ENCODE measurements around the gene FAM168A.

FAM168A gene

DNA sequence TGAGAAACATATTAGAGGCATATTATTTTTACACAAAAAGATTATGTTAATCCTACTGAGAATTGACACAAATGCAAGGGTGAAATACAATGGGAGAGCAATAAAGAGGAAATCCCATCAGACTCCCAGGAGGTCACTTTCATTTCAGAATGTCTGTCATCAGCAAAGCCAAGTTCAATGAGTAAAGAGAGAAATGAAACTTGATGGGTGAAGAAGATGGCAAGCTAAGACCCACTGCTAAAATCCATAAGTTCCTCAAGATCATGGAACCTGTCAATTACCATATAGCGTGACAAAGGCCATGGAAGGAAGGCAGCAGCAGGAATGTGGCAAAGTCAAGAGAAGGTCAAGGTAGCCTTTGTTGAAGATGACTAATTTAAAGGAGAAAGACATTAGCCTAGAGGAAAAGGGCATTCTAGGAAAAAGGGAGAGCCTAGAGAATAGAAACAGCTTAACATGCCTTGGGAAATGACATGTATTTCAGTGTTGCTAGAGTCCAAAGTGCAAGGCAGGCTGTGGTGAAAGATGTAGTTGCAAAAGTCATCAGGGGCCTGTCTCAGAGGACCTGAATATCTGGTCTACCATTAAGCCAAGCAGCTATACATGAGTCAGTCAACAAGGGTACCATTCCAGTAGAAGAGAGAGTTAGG, 43.1 kb downstream of the FAM168A start:
- no peak for DNase-seq

DNA sequence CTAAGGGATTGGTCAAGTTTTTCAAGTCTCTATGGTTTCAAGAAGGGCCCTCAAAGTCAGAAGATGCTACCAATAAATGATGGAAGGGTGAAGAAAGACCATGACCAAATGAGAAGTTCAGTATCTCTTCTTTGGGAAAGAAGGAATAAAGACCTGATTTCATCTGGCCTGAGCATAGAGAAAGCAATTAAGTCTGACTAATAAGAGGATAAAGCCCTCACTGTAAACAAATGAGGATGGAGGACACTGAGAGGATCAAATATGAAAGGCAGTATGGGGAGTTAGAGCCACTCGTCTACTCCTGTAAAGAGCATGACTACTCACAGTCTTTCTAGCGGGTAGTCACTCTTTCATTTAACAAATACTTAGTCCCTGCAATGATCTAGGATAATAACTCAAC, 44.6 kb downstream of the FAM168A start:
- DNase-seq = no peak

DNA sequence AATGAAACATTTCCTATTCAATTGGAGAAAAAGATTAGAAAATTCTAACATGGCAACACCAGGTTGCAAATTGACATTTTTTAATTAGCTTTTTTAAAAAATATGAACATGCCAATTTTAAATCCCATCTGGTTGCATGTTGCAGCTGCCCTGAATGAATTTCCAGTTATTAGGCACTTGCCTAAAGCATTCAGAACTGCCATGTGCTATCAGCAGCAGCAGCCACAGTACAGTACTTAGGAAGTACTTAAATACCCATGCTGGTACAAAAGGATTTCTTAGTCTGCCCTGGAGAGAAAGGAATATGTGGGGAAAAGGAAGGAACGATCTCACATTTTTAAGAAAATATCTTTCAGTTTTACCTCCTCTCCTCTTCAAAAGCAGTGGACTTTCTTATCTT, 46.2 kb downstream of the FAM168A start:
- no peak for DNase-seq

DNA sequence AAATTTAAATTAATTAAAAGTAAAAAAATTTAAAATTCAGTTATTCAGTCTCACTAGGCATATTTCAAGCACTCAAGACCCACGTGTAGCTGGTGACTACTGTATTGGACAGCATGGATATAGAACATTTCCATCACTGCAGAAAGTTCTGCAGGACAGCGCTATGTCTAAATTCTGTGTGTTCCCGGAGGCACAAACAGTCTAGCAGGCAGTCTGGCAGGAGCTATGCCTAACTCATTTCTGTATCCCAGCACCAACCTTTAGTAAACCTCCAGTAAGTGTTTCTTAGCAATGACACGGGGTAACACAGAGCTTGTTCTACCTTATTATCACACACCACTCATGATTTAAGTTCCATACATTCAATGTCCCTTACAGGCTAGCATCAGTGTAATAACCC, 48.5 kb downstream of the FAM168A start:
- DNase-seq = no peak

DNA sequence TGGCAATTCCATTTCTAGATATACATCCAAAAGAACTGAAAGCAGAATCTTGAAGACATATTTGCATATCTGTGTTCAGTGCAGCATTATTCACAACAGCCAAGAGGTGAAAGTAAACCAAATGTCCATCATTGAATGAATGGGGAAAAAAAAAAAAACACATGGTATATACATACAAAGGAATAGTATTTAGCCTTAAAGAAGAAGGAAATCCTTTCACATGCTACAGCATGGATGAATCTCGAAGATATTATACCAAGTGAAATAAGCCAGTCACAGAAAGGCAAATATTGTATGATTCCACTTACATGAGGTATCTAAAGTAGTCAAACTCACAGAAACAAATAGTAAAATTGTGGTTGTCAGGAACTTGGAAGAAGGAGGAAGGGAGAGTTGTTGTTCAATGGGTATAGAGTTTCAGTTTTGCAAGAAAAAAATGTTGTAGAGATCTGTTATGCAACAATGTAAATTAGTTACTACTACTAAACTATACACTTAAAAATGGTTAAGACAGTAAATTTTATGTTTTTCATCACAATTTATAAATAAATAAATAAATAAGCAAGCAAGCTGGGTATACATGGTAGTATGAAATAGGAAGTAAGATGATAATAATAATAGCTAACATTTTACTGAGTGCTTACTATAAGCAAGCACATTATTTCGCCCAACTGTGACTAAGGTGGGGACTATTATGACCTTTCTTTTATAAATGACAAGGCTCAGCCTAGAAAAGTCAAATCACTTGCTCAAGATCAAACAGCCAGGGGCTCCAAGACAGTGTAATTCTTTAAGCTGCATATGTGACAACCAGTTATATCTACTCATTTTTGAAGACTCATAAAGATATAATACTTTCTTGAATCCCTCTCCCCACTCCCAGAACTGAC, 50.0 kb downstream of the FAM168A start:
- no peak for DNase-seq

DNA sequence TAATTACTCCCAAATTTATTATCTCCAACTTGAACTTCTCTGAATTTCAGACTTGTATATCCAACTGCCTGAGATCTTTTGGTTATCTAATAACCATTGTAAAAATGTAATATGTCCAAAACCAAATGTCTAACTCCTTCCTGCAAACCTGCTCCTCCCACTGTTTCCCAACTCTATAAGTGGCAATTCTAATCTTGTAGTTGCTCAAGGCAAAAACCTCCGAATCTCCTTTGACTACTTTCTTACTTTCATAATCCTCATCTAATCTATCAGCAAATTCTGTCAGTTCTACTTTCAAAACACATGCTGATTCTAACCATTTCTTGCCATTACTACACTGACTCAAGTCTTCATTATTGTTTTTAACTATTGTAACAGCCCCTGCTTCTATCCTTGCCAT, 55.7 kb downstream of the FAM168A start:
- no peak for DNase-seq

GRCh38 chr11:73539506-73540084, 58.3 kb downstream of the FAM168A start:
- DNase-seq = no peak

GRCh38 chr11:73538381-73538872, 59.5 kb downstream of the FAM168A start:
- DNase-seq = no peak

- DNase-seq = no peak
Measured at GRCh38 chr11:73537969-73538368, 59.9 kb downstream of the FAM168A start.

GRCh38 chr11:73536961-73537360, 61.0 kb downstream of the FAM168A start:
- no peak for DNase-seq

- no peak for DNase-seq
Measured at GRCh38 chr11:73532310-73532709, 65.6 kb downstream of the FAM168A start.

DNA sequence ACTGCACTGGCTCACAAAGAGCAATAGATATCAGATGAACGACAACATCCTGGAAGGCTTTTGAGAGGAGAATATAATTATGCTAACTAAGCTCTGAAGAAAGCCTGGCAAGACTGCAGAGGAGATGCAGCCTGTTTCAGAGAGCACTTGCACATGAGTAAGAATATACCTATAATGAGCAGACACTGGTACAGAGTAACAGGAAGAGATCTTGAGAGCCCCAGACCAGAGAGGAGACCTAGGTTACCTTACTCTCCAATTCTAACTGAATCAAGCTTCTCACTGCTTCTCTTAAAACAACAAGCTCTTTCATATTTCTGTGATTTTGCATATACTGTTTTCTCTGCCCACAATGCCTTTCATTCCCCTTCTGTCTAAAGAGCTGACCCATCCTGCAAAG, 66.5 kb downstream of the FAM168A start:
- no peak for DNase-seq

GRCh38 chr11:73530109-73530508, 67.8 kb downstream of the FAM168A start:
- no peak for DNase-seq

- no peak for DNase-seq
Measured at GRCh38 chr11:73529204-73529530, 68.7 kb downstream of the FAM168A start.

- DNase-seq = no peak
Measured at GRCh38 chr11:73528483-73529203, 69.3 kb downstream of the FAM168A start.

- DNase-seq = no peak
Measured at GRCh38 chr11:73528013-73528412, 69.9 kb downstream of the FAM168A start.

DNA sequence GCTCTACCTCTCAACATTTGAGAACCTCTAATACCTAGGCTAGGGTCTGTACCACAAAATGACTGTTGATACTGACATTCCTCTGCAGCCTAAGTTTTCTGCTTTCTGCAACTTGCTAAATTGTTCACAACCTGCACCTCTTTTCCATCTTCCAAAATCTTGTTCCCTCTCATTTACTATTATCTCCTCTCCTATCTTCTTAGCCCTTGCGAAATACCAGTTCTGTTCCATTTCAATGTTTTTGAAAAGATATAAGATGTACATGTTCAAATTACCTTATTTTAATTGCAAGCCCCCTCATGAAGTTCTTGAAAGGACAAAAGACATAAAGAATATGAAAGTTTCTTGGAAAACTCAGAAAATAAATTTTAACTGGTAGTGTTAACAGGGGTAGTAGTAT, 72.3 kb downstream of the FAM168A start:
- DNase-seq = no peak

DNA sequence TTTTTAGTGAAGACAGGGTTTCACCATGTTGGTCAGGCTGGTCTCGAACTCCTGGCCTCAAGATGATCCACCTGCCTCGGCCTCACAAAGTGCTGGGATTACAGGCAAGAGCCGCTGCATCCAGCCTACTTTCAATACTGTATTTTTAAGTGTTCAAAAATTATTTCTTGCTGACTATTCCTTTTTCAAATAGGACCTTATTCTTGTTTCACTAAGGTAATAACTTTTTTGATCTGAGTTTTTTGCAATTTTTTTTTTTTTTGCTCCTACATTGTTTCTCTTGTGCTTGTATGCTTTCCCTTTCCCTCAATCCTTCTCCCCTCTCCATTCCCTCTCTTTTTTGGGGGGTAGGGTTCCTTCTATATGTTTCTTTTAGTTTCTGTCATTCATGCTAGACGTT, 73.1 kb downstream of the FAM168A start:
- no peak for DNase-seq

GRCh38 chr11:73521621-73522020, 76.3 kb downstream of the FAM168A start:
- no peak for DNase-seq

GRCh38 chr11:73520353-73521061, 77.4 kb downstream of the FAM168A start:
- no peak for DNase-seq

DNA sequence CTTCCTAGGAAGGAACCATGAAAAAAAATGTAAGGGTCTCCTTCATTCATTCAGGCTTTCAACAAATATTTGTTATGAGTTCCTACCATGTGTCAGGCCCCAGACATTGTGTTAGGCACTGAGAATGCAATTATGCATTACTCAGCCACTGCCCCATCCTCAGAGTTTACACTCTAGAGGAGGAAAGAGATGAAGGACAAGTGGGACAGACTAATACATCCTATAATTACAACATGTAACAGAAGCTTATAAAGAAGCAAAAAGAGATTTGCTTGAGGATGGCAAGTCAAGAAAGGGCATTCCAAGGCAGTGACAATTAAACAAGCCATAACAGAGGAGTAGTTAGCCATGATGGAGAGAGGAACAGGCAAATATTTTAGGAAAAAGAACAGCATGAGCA, 78.6 kb downstream of the FAM168A start:
- DNase-seq = no peak

GRCh38 chr11:73518195-73518594, 79.7 kb downstream of the FAM168A start:
- no peak for DNase-seq

DNA sequence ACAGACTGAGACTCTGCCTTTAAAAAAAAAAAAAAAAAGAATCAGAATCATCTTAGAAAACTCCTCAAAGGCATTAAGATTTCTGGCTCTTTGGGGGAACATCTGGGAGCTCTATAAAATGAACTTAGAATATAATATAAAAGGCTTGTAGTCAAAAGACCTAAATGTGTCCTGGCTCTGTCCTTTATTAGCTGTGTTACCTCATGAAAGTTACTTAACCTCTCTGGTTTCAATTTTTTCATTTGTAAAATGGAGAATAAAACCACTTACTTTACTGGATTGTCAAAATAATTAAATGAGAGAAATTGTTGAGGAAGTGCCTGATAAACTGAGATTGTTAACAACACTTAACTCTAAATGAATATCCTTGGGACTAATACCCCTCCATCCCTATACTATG, 81.8 kb downstream of the FAM168A start:
- no peak for DNase-seq

Data from CD4-positive, alpha-beta T cell treated with Interleukin-6 for 4 hours (primary cell).